Measurements from ENCODE around the gene TXLNB.

TXLNB gene

DNA sequence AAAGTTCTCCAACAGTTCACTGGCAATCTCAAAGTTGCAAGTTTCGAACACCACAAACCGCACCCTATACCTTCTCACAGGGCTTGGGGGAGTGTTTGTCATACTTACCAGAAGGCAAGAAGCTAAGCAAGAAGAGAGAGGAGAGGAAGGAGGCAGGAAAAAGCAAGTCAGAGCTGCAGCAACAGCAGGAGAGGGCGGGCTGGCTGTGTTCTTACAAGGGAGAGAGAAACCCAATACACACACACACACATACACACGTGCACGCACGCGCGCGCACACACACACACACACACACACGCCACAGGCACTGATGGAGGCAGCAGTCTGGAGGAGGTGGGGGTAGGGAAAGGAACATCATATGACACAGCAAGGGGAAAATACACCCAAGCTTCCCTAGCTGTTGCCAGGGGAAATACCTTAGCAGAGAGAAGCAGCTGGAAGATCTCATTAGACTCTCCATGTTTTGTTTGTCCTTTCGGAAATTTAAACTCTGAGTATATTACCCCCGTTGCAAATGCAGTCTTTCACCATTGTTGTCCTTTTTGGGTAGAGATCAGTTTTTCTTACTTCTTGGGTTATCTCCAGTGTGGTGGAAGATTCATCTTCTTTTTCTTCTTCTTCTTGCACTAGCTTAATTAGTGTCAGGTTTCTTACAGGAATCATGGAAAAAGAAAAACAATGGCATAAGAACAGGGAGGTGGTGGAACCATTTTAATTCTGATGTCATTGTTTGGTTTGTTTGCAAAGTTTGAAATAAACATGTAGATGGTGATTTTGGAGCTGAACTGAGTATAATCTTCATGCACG is at the start of gene TXLNB:
TSS of gene TXLNB (minus strand) at position 186 of the 807 bp plus-strand sequence. CDS start 3,099 bp downstream, outside the sequence.
- peak; percentile 65 for DNase-seq (ENCODE audit: low read depth)
- TF ChIP-seq, protein P1, sequence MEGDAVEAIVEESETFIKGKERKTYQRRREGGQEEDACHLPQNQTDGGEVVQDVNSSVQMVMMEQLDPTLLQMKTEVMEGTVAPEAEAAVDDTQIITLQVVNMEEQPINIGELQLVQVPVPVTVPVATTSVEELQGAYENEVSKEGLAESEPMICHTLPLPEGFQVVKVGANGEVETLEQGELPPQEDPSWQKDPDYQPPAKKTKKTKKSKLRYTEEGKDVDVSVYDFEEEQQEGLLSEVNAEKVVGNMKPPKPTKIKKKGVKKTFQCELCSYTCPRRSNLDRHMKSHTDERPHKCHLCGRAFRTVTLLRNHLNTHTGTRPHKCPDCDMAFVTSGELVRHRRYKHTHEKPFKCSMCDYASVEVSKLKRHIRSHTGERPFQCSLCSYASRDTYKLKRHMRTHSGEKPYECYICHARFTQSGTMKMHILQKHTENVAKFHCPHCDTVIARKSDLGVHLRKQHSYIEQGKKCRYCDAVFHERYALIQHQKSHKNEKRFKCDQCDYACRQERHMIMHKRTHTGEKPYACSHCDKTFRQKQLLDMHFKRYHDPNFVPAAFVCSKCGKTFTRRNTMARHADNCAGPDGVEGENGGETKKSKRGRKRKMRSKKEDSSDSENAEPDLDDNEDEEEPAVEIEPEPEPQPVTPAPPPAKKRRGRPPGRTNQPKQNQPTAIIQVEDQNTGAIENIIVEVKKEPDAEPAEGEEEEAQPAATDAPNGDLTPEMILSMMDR (IDR thresholded peaks at IDR 0.05; ENCODE audit: insufficient read depth, low read depth, low read length, missing control alignments): peak; percentile 6
- H3K4me3 ChIP-seq (ENCODE audit: low read length): no peak within 1 kb of the TSS

DNA sequence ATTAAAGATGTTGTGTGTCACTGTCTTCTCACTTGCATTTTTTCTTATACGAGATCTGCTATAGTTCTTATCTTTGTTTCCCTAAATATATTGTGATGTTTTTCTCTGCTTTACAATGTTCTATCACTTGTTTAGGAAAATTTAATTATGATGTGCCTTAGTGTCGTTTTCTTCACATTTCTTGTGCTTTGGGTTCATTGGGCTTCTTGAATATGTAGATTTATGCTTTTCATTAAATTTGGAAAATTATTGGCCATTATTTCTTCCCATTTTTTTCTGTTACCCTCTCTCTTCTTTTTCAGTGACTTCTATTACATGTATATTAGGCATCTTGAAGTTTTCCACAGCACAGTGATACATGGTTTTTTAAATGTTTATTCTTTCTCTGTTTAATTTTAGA is 49.3 kb upstream of the TXLNB start:
- TF ChIP-seq, protein P1 (IDR thresholded peaks at IDR 0.05; ENCODE audit: insufficient read depth, low read depth, low read length, missing control alignments): no peak

DNA sequence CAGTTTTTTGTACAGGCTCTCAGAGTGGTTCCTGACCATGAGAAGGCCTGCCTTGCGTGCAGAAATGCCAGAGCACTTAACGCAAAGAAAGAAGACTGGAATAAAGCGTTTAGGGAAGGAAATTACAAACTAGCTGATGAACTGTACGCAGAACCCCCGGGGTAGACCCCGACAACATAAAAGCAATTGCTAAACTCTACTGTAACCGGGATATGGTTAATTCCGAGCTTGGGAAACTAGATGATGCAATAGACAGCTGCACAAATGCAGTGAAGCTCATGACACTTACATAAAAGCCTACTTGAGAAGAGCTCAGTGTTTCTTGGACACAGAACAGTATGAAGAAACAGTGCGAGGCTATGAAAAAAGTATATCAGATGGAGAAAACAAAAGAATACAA is 47.0 kb upstream of the TXLNB start:
- no peak overlapping the region for H3K4me3 ChIP-seq (ENCODE audit: low read length)
- TF ChIP-seq, protein P1 (IDR thresholded peaks at IDR 0.05; ENCODE audit: insufficient read depth, low read depth, low read length, missing control alignments): no peak
- DNase-seq (ENCODE audit: low read depth): peak; percentile 34

More for the DNA sequence above, 49.3 kb upstream of the TXLNB start:
- no peak for DNase-seq (ENCODE audit: low read depth)
- H3K4me3 ChIP-seq (ENCODE audit: low read length): no peak overlapping the region

DNA sequence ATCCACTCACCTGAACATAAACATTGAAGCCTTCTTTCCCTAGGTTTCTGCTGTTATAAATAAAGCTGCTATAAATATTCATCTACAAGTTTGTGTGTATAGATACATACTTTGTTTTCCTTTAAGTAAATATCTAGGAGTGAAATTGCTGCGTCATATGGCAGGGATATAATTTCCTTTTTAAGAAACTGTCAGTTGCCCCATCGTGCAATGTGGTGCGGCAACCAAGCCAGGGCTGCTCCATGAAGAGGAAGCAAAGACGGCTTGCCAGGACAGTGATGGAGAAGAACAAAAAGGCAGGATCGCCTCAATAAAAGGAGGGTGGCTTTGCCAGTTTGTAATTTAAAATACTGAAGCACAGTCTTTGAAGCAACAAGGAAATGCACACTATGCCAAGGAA is 46.0 kb upstream of the TXLNB start:
- TF ChIP-seq, protein P1 (IDR thresholded peaks at IDR 0.05; ENCODE audit: insufficient read depth, low read depth, low read length, missing control alignments): no peak
- no peak overlapping the region for H3K4me3 ChIP-seq (ENCODE audit: low read length)
- DNase-seq (ENCODE audit: low read depth): no peak

DNA sequence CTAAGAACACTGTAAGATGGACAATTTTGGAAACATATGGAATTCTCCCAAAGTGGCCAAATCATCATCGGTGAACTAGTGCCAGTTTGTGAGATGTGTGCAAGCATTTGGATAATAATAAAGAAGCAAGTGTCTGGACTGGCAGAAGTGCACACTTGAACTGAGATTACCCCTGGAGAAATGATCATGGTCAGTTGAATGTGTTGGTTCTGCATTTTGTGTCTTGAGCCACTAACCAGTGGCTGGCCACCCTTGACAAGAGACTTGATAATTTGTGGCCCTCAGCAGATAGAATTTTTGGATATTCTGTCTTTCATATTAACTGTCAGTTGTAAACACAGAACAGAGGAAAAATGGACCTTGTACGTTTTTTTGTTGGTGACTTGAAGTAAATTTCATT is 45.2 kb upstream of the TXLNB start:
- no peak overlapping the region for H3K4me3 ChIP-seq (ENCODE audit: low read length)
- TF ChIP-seq, protein P1 (IDR thresholded peaks at IDR 0.05; ENCODE audit: insufficient read depth, low read depth, low read length, missing control alignments): no peak
- no peak for DNase-seq (ENCODE audit: low read depth)

DNA sequence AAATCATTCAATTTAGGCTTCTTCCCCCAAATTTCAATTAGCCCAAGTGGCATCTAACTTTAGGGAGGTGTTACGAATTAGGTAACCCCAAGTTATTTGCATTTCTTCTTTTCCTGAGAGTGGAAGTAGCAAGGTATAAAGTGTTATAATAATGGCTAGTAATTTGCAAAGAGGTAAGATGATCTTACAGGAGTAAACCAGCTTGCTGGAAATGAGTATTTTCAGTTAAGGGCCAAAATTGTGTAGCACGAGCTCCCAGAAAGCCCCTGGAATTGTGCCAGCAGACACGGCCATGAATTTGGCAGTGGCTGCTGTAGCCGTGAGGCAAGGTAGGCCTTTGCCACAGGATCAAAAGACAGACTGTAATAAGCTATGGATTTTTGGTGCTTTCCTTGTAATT is 44.7 kb upstream of the TXLNB start:
- TF ChIP-seq, protein P1 (IDR thresholded peaks at IDR 0.05; ENCODE audit: insufficient read depth, low read depth, low read length, missing control alignments): no peak
- peak; percentile 61 for DNase-seq (ENCODE audit: low read depth)
- H3K4me3 ChIP-seq (ENCODE audit: low read length): no peak overlapping the region

All from epithelial cell of esophagus (primary cell).